IPS-18c (cell line): ENCODE measurements around the gene GALNT8.

Experiments used
- H3K4me3 ChIP-seq: 2 replicates; pipeline ENCODE4 v1.7.0; 2013; ENCODE audit warnings: low read depth, mild to moderate bottlenecking, low read length, moderate library complexity; ENCODE audit not compliant: insufficient read depth
- H3K9me3 ChIP-seq: one replicate; pipeline ENCODE4 v1.6.1; 2013; ENCODE audit warnings: mild to moderate bottlenecking, low read length, moderate library complexity; ENCODE audit not compliant: control insufficient read depth, insufficient read depth

GALNT8 gene

DNA sequence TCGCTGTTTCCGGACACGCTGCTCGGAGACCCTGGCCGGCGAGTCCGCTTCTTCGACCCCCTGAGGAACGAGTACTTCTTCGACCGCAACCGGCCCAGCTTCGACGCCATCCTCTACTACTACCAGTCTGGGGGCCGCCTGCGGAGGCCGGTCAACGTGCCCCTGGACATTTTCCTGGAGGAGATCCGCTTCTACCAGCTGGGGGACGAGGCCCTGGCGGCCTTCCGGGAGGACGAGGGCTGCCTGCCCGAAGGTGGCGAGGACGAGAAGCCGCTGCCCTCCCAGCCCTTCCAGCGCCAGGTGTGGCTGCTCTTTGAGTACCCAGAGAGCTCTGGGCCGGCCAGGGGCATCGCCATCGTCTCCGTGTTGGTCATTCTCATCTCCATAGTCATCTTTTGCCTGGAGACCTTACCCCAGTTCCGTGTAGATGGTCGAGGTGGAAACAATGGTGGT lies 90.0 kb downstream of the GALNT8 start:
- peak overlapping the region; percentile 72 for H3K4me3 ChIP-seq
- H3K9me3 ChIP-seq = peaks cover 2% of the 10 kb centered on the region

DNA sequence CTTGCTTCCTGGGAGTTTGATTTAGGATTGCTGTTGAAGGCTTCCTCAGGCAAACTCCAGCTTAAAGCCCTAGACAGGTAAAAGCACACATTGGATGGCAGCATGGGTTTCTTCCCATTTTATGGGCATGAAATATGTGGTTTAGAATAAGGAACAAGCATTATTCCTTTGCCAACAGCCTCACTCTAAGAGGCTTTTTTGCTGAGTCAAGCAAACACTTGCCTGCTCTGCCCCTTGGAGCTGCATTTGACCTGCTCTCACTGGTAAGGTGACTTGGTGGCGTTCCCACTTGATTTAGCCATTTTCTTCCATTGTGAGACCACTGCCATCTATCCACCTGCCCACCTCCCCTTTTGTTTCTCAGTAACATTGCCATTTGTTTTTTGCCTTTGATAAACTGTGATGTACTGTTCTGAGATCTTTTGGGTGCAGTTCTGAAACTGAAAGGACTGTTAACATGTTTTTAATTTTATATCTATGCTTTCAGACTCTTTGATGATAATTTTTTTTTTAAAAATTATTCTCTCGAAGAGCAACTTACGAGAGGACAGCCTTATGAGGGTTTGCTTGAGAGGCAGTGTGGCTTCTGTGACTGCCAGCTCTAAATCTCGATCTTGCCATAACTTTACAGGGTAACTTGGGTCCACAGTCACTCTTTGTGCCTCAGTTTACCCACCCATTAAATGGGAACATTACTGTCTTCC lies 92.6 kb downstream of the GALNT8 start:
- no peak overlapping the region for H3K4me3 ChIP-seq
- peaks cover 2% of the 10 kb centered on the region for H3K9me3 ChIP-seq

DNA sequence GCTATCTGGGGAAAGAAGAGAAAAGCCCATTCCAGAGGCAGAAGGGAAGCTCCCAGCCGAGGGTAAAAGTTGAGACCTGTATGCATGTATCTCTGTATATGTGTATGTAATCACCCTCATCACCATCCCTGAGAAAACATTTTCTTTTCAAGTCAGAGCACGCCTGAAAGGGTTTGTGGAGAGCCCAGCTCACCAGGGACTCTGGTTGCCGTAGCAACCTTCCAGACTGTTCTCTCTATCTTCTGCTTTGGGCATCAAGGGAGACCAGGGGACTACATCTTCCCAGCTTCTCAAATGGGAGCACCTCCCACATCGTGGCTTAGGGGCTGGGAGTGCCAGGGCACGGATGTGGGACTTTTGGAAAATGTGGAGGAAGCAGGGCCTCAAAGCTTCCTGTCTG lies 93.5 kb downstream of the GALNT8 start:
- no peak overlapping the region for H3K4me3 ChIP-seq
- H3K9me3 ChIP-seq = peaks cover 2% of the 10 kb centered on the region

DNA sequence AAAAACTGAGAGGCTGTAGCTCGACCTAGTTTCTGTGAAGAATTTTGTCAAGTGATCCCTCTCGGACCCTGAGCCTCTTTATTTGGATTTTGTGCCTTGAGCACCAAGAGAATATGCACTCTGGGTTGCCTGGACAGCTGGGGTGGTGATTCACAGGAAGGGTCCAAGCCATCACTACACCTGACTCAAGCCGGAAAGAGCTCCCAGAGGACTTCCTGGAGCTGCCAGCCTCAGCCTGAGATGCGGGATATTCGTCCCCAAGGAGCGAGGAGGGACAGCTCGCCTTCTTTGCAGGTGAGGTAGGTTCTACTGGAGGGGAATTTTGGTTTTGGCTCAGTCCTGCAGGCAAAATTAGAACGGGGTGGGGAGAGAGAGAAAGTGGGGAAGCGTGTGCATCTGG lies 94.3 kb downstream of the GALNT8 start:
- H3K4me3 ChIP-seq = no peak overlapping the region
- H3K9me3 ChIP-seq = peaks cover 2% of the 10 kb centered on the region

DNA sequence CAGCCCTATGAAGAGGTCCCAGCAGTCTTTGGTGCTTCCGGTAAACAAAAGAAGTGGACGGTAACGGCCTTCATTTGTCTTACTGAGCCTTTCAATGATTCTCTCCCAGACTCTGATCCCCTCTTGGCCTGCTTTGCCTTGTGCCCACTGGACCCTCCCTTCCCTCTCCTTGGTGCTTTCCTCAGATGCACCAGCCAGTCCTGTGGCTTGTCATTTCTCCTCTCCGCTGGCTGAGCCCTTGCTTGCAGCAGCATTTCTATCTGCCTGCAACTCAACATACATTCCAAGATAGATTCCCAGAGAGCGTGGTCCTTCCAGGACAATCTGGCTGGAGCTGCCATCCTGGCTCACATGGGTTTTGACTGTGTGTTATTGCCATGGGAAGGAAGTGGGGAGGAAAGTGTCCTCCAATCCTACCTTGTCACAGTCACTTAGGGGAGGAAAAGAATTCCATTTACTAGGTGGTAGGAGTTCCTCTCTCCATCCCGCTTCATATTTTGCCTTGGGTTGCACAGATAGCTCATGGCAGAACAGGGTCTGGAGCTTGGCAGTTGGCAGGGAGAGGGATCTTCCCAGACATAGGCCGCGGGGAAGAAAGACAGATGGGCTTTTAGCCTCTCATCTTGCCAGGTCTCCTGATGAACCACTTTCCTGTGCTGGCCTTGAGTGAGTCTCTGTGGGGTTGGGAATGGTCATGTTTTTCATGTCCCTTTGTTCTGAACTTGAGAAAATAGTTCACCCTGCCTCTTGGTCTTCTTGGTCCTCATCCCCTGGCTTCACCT lies 96.7 kb downstream of the GALNT8 start:
- Histone ChIP-seq H3K4me3 (no peak overlapping the region), H3K9me3 (no peaks in the 10 kb centered on the region)

DNA sequence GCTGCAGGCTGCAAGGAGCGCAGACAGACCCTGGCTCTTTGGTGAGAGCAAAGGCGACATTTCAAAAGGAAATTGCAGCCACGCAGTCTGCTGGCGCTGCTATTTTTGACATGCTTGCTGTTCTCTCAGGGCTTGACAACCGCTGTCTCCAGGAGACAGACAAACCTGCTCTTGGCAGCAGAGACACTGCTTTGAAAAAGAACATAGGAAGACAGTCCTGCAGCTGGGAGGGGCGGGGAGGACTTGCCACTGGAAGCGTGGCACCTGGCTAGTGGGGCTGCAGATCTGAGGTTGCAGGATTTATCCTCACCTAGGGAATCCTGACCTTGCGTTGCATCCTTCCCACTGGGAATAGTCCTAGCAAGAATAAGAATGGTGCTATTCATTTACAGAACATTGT lies 97.7 kb downstream of the GALNT8 start:
- Histone ChIP-seq H3K4me3 (no peak overlapping the region), H3K9me3 (no peaks in the 10 kb centered on the region)

DNA sequence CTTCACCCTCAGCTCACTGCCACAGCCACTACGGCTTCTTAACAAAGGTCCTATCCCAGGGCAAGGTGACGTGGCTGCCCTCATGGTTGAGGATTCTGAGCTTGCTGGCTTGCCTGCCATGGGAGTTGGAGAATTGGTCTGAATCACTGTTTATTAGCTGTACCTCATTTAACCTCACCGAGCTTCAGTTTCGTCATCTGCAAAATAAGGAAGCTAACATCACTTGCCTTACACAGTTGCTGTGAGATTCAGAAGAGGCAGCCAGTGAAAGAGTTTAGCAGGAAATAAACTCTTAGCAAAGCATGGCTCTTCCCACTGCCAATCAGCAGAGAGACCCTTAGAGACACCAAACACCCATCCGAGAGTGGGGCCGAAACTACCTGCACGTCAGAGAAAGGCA lies 99.5 kb downstream of the GALNT8 start:
- Histone ChIP-seq H3K9me3 (no peaks in the 10 kb centered on the region), H3K4me3 (no peak overlapping the region)

DNA sequence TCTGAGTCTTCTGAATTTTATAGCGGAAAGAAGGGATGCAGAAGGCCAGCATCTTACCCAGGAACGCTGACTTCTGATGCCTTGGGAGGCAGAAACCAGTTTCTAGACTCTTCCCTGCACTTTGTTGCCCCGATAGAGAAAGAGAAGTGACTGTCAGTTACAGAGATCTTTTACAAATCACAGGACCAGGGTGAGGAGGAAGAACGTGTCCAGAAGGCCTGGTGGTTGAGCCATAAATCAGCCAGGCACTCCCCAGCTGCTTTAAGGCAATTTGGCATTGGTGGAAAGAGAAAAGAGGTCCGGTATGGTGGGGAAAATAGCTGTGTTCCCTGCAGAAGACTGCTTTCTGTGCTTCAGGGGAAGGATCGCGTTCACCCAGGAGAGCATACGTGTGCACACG lies 100.8 kb downstream of the GALNT8 start:
- Histone ChIP-seq H3K4me3 (no peak overlapping the region), H3K9me3 (no peaks in the 10 kb centered on the region)
